OCI-LY3 (cell line): ENCODE results near the gene CAPNS1.

Experiments used
- CTCF ChIP-seq: fragments of 200-600, 300-600 bp; sonication (generic); IDR thresholded peaks from 2 replicates; pipeline ENCODE4 v1.5.1; 2014; ENCODE audit warnings: antibody characterized with exemption, low read length, low read depth
- EZH2phosphoT487 ChIP-seq: fragments of 200-600 bp; shearing (Covaris generic); IDR thresholded peaks from 2 replicates; pipeline ENCODE4 v1.6.1; 2018; ENCODE audit warnings: antibody characterized with exemption, mixed run types, low read depth

GRCh38 chr19:36093146-36093662, 46.7 kb upstream of the CAPNS1 start:
- TF ChIP-seq CTCF (no peak), EZH2phosphoT487 (no peak)
